ENCODE measurements around the gene G2E3.

Gene G2E3, protein sequence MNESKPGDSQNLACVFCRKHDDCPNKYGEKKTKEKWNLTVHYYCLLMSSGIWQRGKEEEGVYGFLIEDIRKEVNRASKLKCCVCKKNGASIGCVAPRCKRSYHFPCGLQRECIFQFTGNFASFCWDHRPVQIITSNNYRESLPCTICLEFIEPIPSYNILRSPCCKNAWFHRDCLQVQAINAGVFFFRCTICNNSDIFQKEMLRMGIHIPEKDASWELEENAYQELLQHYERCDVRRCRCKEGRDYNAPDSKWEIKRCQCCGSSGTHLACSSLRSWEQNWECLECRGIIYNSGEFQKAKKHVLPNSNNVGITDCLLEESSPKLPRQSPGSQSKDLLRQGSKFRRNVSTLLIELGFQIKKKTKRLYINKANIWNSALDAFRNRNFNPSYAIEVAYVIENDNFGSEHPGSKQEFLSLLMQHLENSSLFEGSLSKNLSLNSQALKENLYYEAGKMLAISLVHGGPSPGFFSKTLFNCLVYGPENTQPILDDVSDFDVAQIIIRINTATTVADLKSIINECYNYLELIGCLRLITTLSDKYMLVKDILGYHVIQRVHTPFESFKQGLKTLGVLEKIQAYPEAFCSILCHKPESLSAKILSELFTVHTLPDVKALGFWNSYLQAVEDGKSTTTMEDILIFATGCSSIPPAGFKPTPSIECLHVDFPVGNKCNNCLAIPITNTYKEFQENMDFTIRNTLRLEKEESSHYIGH

DNA sequence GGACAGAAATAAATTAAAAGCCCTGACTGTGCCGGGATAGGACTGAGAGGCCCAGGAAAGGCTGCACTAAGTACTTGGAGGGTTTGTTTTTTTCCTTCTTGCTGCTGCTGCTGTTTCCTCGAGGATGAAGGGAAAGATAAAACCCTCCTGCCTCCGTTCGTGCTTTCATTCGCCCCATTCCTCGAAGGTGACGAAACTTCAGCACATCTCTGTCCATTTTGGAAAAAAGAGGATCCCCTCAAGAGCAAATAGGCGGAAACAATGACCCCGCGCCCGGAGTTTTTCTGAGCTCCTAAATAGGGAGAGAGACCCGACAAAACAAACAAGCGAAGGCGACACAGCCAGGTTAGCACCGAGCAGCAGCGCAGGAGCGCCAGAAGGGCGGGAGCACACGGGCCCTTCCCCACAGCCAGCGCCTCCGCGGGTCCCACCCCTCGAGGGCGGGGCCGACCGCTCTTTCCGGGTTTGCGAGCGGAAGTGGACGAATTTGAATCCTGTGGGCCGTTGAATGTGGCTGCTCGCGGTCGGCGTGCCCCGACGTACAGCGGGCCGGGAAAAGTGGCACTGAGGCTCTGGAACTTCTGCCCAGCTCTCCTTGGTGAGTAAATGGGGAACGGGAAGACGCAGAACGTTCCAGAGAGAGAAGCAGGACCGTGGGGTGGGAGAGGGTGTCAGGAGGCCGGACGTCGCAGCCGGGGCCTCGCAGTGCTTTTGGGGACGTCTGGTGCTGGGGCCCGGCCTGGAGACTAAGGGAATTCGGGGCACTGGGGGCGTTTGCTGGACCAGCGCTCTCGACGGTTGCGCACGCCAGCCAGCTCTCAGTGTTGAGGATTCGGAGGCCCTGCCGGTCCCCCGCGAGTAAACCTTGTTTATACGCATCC is at the start of gene G2E3:
G2E3 (plus strand) TSS at position 484 of the 881 bp plus-strand sequence. CDS start 21,922 bp downstream, outside the sequence.
- TF ChIP-seq CTCF (IDR thresholded peaks at IDR 0.05; ENCODE audit: low read depth, low read length): no peak
- H3K4me3 ChIP-seq (replicated peaks in 1 of 2; ENCODE audit: low read depth in 2 of 2, low read length in 2 of 2): peak within 1 kb of the TSS; percentile 83 to 98
- peak; percentile 84 to 86 for DNase-seq (ENCODE audit: low read depth in 2 of 2)

DNA sequence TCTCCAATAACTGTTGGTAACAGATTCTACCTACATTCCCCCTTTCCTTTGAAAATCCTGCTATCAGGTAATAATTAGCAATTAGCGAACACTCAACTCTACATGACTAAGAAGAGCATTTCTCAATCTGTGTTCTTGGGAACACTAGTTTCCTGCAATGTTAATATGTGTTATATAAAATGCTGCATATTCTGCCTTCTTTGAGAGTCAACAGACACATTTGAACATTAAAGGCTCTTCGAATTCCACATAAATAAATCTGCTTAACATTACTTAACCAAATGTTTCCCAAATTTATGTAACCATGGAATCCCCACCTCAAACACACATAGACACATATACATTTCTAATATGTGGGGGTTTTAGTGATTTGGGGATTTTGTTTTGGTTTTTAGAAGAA is 41.2 kb upstream of the G2E3 start:
- no peak for DNase-seq (ENCODE audit: low read depth in 2 of 2)
- no peak for TF ChIP-seq CTCF (IDR thresholded peaks at IDR 0.05; ENCODE audit: low read depth, low read length)
- H3K4me3 ChIP-seq (replicated peaks in 1 of 2; ENCODE audit: low read depth in 2 of 2, low read length in 2 of 2): no peak overlapping the region

GRCh38 chr14:30518867-30519560 is 39.9 kb upstream of the G2E3 start:
- H3K4me3 ChIP-seq (replicated peaks in 1 of 2; ENCODE audit: low read depth in 2 of 2, low read length in 2 of 2): no peak overlapping the region
- no peak for DNase-seq (ENCODE audit: low read depth in 2 of 2)
- no peak for TF ChIP-seq CTCF (IDR thresholded peaks at IDR 0.05; ENCODE audit: low read depth, low read length)

- no peak for TF ChIP-seq CTCF (IDR thresholded peaks at IDR 0.05; ENCODE audit: low read depth, low read length)
- H3K4me3 ChIP-seq (replicated peaks in 1 of 2; ENCODE audit: low read depth in 2 of 2, low read length in 2 of 2): no peak overlapping the region
- DNase-seq (ENCODE audit: low read depth in 2 of 2): no peak
Observed at GRCh38 chr14:30519961-30520360, 39.0 kb upstream of the G2E3 start.

- TF ChIP-seq CTCF (IDR thresholded peaks at IDR 0.05; ENCODE audit: low read depth, low read length): no peak
- no peak overlapping the region for H3K4me3 ChIP-seq (replicated peaks in 1 of 2; ENCODE audit: low read depth in 2 of 2, low read length in 2 of 2)
- no peak for DNase-seq (ENCODE audit: low read depth in 2 of 2)
Observed at GRCh38 chr14:30520536-30520935, 38.4 kb upstream of the G2E3 start.

Measured in cardiac fibroblast (primary cell).